ENCODE results near the gene PPBP.

- TF ChIP-seq CTCF (IDR thresholded peaks at IDR 0.05; ENCODE audit: poor library complexity, severe bottlenecking): no peak
- no peak for TF ChIP-seq REST (IDR thresholded peaks at IDR 0.05; ENCODE audit: borderline replicate concordance)
- no peak for TF ChIP-seq EZH2 (IDR thresholded peaks at IDR 0.05; ENCODE audit: borderline replicate concordance, insufficient read depth, low read length, poor library complexity, severe bottlenecking)
- TF ChIP-seq EP300 (conservative IDR thresholded peaks at IDR 0.05; ENCODE audit: poor library complexity, severe bottlenecking): no peak
Observed at GRCh38 chr4:74028504-74028903, 40.5 kb upstream of the PPBP start.
